Fibroblast of lung (primary cell): ENCODE results near the gene ITGB7.

Source experiments
- CTCF ChIP-seq, 2 donors: IDR thresholded peaks in 1 of 2; conservative IDR thresholded peaks in 1 of 2; 1 replicate in 1 of 2; 2 replicates in 1 of 2; pipeline ENCODE4 v1.5.1; 2011 to 2012; ENCODE audit warnings: low read length in 2 of 2, control low read depth in 1 of 2, inconsistent platforms in 1 of 2, low read depth in 1 of 2, mild to moderate bottlenecking in 1 of 2
- EZH2 ChIP-seq: IDR thresholded peaks from 2 replicates; pipeline ENCODE4 v1.5.1; 2012; ENCODE audit warnings: low read length, control low read depth, mild to moderate bottlenecking; ENCODE audit errors: missing control alignments

GRCh38 chr12:53241623-53242412 lies 34.8 kb upstream of the ITGB7 start:
- no peak for TF ChIP-seq CTCF (conservative IDR thresholded peaks at IDR 0.05 in 1 of 2, IDR thresholded peaks at IDR 0.05 in 1 of 2; ENCODE audit: low read depth in 1 of 2, low read length in 2 of 2)
- TF ChIP-seq EZH2: no peak
